Right ventricle myocardium inferior (tissue), 1 donor: ENCODE measurements around the gene EID2. TPM values are rescaled to one million over a fixed set of nuclear protein-coding genes. Genes with fewer than 3 reads are reported as not detected.

Source experiments
- ATAC-seq: fragments of 200-7000 bp; cut with Tn5 transposase; one replicate; pipeline ENCODE4 v1.9.1; 2020; ENCODE audit warnings: mild to moderate bottlenecking, moderate library complexity
- DNase-seq: peaks from one replicate; pipeline ENCODE4 v3.0.0; 2021; ENCODE audit errors: missing footprints
- intact Hi-C: fragments of 100-400 bp; cut with DNase I; formaldehyde crosslinking; loops from one replicate; pipeline ENCODE4 v1.11.0; 2022
- total RNA-seq: library from RNA; stranded (reverse); fragmentation: NEBNext Ultra II Directional; extraction: Animal tissue kit (Norgen Biotek cat#: 25700); gene quantifications from one replicate; pipeline ENCODE4 v1.2.1, GENCODE V29; 2021
- donor health status: DM: no; HTN: yes; CAD: no; lungs with severe emphysema.

The EID2 gene
- total RNA-seq, 1 donor from 2014 or later: 10.7 TPM

GRCh38 chr19:39543477-39543857 is 3.5 kb upstream of the EID2 start:
- no peak for ATAC-seq
- intact Hi-C loops: no loop called here
- DNase-seq: no peak

- ATAC-seq (no peak), DNase-seq (no peak)
- intact Hi-C loops: no loop called here
These were observed 2.2 kb upstream of the EID2 start for GRCh38 chr19:39542206-39542605.

GRCh38 chr19:39540333-39540673 is 342 bp upstream of the EID2 start:
- intact Hi-C loops: no loop called here
- DNase-seq (no peak), ATAC-seq (no peak)

GRCh38 chr19:39539165-39539517 is 820 bp downstream of the EID2 start:
- ATAC-seq (no peak), DNase-seq (no peak)
- intact Hi-C loops: loop anchor here (10.0 kb wide), 3 partner anchors 94 to 414 kb away; partner anchors contain the start of genes FBL, PAK4 and SUPT5H

GRCh38 chr19:39533791-39534190 is 6.2 kb downstream of the EID2 start:
- DNase-seq: no peak
- no peak for ATAC-seq
- intact Hi-C loops: loop anchor here (5.0 to 10.0 kb wide), 5 partner anchors 89 to 409 kb away; partner anchors contain the start of genes FBL, PAK4, SAMD4B and SUPT5H

- DNase-seq (no peak), ATAC-seq (peak; percentile 4)
- intact Hi-C loops: loop anchor here (5.0 to 10.0 kb wide), 5 partner anchors 88 to 408 kb away; partner anchors contain the start of genes FBL, PAK4, SAMD4B and SUPT5H
These were observed 6.9 kb downstream of the EID2 start for GRCh38 chr19:39533003-39533512.

- DNase-seq: peak; percentile 99
- peak; percentile 98 for ATAC-seq
- intact Hi-C loops: loop anchor here (1.0 to 10.0 kb wide), 6 partner anchors 58 to 408 kb away; partner anchors contain the start of genes FBL, PAK4, SAMD4B and SUPT5H
These were observed 7.5 kb downstream of the EID2 start, which contains the start of gene EID2B for GRCh38 chr19:39532233-39533002. TSS of gene EID2B (minus strand) at chr19:39532852. CDS start at chr19:39532802, 50 bp downstream.

- ATAC-seq: no peak
- no peak for DNase-seq
- intact Hi-C loops: loop anchor here (1.0 to 10.0 kb wide), 6 partner anchors 58 to 407 kb away; partner anchors contain the start of genes FBL, PAK4, SAMD4B and SUPT5H
These were observed 8.1 kb downstream of the EID2 start for GRCh38 chr19:39531834-39532232.

- no peak for ATAC-seq
- intact Hi-C loops: no loop called here
- DNase-seq: no peak
These were observed 14.8 kb downstream of the EID2 start for GRCh38 chr19:39525205-39525604.

GRCh38 chr19:39524495-39524894 is 15.5 kb downstream of the EID2 start:
- no peak for DNase-seq
- intact Hi-C loops: no loop called here
- ATAC-seq: no peak

- no peak for DNase-seq
- no peak for ATAC-seq
- intact Hi-C loops: no loop called here
These were observed 19.1 kb downstream of the EID2 start for GRCh38 chr19:39520541-39521484.

GRCh38 chr19:39518975-39519374 is 21.0 kb downstream of the EID2 start:
- DNase-seq (no peak), ATAC-seq (no peak)
- intact Hi-C loops: no loop called here

- ATAC-seq: no peak
These were observed 21.5 kb downstream of the EID2 start for GRCh38 chr19:39518458-39518857.

GRCh38 chr19:39517432-39517831 is 22.5 kb downstream of the EID2 start:
- DNase-seq (no peak), ATAC-seq (no peak)
- intact Hi-C loops: no loop called here

More at GRCh38 chr19:39518458-39518857, 21.5 kb downstream of the EID2 start:
- intact Hi-C loops: no loop called here
- no peak for DNase-seq

- intact Hi-C loops: no loop called here
- DNase-seq: no peak
- no peak for ATAC-seq
These were observed 23.7 kb downstream of the EID2 start for GRCh38 chr19:39516270-39516669.

GRCh38 chr19:39515551-39516191 is 24.3 kb downstream of the EID2 start:
- ATAC-seq (no peak), DNase-seq (no peak)
- intact Hi-C loops: no loop called here

GRCh38 chr19:39514840-39515550 is 25.0 kb downstream of the EID2 start, which contains the start of gene SELENOV:
TSS of gene SELENOV (plus strand) at chr19:39515139. CDS start at chr19:39515213, 74 bp downstream.
- intact Hi-C loops: no loop called here
- no peak for DNase-seq
- no peak for ATAC-seq

GRCh38 chr19:39512988-39513387 is 27.0 kb downstream of the EID2 start:
- no peak for ATAC-seq
- no peak for DNase-seq
- intact Hi-C loops: no loop called here
